B cell (primary cell): ENCODE data around the gene ITCH.

Source experiments
- EZH2 ChIP-seq: IDR thresholded peaks from 2 replicates; pipeline ENCODE4 v1.6.1; 2012; ENCODE audit warnings: borderline replicate concordance, low read depth, mild to moderate bottlenecking, moderate library complexity, low read length; ENCODE audit not compliant: insufficient read depth, poor library complexity, severe bottlenecking
- TF ChIP-seq, protein P1 (sequence below): fragments of 200-600 bp; IDR thresholded peaks from one replicate; pipeline ENCODE4 v1.8.0; 2022; ENCODE audit warnings: antibody characterized with exemption, mild to moderate bottlenecking

DNA sequence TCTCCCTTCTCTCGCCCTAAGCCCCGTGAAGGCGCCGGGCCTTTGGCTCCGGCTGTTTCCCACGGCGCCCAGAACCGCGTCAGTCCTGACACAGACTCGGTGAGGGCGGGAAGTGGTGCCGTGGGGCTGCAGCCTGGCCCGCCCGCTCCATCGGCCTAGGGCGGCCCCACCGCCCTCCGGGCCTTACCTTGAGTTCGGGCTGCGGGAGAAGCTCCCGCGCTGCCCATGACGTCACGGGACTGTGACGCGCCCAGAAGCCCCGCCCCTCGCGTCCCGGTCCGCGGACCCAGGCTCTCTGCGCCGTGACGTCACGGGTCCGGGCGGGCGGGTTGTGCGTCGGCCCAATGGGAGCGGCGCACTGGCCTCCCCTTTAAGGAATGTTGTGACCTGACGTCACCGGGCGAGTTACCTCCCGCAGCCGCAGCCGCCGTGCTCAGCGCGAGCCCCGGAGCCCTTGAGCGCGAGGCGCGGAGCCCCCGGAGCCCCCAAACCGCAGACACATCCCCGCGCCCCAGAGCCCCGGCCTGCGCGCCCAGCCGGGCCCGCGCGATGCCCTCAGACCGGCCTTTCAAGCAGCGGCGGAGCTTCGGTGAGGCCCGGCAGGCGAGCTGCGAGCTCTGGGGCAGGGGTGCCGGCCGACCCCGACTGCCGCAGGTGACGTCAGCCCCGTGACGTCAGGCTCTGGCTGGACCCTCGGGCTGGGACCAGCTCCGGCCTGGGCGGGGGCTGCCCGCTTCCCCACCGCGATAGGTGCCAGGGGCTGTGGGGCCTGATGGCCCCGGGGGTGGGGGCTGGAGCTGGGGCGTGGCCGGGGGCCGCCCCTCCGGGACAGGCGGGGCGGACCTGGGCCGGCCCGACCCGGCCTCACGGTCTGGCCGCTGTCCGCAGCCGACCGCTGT is 195.5 kb downstream of the ITCH start, which contains the start of gene MAP1LC3A:
- TF ChIP-seq, protein P1, sequence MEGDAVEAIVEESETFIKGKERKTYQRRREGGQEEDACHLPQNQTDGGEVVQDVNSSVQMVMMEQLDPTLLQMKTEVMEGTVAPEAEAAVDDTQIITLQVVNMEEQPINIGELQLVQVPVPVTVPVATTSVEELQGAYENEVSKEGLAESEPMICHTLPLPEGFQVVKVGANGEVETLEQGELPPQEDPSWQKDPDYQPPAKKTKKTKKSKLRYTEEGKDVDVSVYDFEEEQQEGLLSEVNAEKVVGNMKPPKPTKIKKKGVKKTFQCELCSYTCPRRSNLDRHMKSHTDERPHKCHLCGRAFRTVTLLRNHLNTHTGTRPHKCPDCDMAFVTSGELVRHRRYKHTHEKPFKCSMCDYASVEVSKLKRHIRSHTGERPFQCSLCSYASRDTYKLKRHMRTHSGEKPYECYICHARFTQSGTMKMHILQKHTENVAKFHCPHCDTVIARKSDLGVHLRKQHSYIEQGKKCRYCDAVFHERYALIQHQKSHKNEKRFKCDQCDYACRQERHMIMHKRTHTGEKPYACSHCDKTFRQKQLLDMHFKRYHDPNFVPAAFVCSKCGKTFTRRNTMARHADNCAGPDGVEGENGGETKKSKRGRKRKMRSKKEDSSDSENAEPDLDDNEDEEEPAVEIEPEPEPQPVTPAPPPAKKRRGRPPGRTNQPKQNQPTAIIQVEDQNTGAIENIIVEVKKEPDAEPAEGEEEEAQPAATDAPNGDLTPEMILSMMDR = no peak
- TF ChIP-seq EZH2 = no peak
